Body of pancreas (tissue), 4 donors: ENCODE data around the gene CST9L.

Experiments
- POLR2A ChIP-seq, 3 donors: fragments of 450-650 bp; IDR thresholded peaks; one replicate each; pipeline ENCODE4 v1.6.1; 2016; ENCODE audit warnings: antibody characterized with exemption in 3 of 3, mild to moderate bottlenecking in 2 of 3
- TF ChIP-seq, protein P1 (sequence below), 7 experiments: fragments of 450-650 bp in 4 of 7; fragments of 200-600 bp in 3 of 7; sonication (generic) in 3 of 7; IDR thresholded peaks; one replicate each; pipeline ENCODE4 v1.5.1; 2016 to 2019; ENCODE audit warnings: antibody characterized with exemption in 7 of 7

DNA sequence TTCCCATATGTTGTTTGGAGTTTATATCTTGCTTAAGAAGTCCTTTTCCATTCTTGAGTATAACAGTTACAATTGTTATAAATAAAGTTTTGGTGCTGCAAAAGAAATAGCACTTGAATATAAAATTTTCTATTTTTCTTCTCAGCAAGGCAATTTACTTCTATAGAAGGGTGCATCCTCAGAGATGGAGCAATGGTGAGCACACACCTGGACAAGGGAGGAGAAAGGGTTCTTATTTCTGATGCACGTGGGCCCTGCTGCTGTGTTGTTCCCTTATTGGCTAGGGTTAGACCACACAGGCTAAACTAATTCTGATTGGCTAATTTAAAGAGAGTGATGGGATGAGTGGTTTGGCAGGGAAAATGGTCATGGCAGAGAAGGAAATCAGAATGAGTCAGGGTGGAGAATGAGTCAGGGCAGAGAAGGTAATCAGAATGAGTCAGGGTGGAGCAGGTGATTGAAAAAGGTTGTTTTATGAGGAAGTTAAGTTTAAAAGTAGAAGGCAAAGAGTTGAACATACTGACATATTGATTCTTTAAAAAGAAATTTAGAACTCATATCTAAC lies 39.3 kb downstream of the CST9L start:
- TF ChIP-seq, protein P1, sequence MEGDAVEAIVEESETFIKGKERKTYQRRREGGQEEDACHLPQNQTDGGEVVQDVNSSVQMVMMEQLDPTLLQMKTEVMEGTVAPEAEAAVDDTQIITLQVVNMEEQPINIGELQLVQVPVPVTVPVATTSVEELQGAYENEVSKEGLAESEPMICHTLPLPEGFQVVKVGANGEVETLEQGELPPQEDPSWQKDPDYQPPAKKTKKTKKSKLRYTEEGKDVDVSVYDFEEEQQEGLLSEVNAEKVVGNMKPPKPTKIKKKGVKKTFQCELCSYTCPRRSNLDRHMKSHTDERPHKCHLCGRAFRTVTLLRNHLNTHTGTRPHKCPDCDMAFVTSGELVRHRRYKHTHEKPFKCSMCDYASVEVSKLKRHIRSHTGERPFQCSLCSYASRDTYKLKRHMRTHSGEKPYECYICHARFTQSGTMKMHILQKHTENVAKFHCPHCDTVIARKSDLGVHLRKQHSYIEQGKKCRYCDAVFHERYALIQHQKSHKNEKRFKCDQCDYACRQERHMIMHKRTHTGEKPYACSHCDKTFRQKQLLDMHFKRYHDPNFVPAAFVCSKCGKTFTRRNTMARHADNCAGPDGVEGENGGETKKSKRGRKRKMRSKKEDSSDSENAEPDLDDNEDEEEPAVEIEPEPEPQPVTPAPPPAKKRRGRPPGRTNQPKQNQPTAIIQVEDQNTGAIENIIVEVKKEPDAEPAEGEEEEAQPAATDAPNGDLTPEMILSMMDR (IDR thresholded peaks at IDR 0.05): no peak
- no peak for TF ChIP-seq POLR2A (IDR thresholded peaks at IDR 0.05)
